ENCODE results near the gene TBP.

DNA sequence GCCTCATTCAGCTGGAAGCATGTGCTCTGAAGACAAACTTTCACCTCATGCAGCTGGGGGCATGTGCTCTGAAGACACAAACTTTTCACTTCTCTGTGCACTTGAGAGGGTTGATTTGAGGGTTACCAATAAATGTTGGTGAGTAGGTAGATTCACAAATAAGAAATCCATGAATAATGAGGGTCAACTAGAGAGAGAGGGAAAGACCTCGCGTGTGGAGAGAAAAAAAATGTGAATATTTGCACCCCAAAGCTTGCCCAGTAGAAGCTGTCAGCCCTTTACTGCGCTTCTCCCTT, 44.5 kb upstream of the TBP start:
- no peak for TF ChIP-seq EZH2phosphoT487 (IDR thresholded peaks at IDR 0.05; ENCODE audit: low read depth, severe bottlenecking, unreplicated experiment)
- TF ChIP-seq, protein P1, sequence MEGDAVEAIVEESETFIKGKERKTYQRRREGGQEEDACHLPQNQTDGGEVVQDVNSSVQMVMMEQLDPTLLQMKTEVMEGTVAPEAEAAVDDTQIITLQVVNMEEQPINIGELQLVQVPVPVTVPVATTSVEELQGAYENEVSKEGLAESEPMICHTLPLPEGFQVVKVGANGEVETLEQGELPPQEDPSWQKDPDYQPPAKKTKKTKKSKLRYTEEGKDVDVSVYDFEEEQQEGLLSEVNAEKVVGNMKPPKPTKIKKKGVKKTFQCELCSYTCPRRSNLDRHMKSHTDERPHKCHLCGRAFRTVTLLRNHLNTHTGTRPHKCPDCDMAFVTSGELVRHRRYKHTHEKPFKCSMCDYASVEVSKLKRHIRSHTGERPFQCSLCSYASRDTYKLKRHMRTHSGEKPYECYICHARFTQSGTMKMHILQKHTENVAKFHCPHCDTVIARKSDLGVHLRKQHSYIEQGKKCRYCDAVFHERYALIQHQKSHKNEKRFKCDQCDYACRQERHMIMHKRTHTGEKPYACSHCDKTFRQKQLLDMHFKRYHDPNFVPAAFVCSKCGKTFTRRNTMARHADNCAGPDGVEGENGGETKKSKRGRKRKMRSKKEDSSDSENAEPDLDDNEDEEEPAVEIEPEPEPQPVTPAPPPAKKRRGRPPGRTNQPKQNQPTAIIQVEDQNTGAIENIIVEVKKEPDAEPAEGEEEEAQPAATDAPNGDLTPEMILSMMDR (IDR thresholded peaks at IDR 0.05; ENCODE audit: poor library complexity): no peak

Measured in hepatocyte (in vitro differentiated cells).